CD14-positive monocyte (primary cell): ENCODE data around the gene NFIC. TPM values are rescaled to one million over a fixed set of nuclear protein-coding genes. Genes with fewer than 3 reads are reported as not detected.

Experiments used
- DNase-seq, 3 donors: peaks; one replicate each; pipeline ENCODE4 v3.0.0-alpha.2; 2011 to 2022
- H2AFZ ChIP-seq: 2 replicates; pipeline ENCODE4 v1.6.0; 2012; ENCODE audit warnings: mild to moderate bottlenecking, low read depth, low read length, inconsistent platforms; ENCODE audit not compliant: insufficient read depth, poor library complexity, severe bottlenecking
- H3K27ac ChIP-seq, 2 donors: 1 replicate in 1 of 2; 2 replicates in 1 of 2; pipeline ENCODE4 v1.5.1; 2012 to 2013; ENCODE audit warnings: low read length in 2 of 2, control low read depth in 1 of 2, inconsistent platforms in 1 of 2, low read depth in 1 of 2, mild to moderate bottlenecking in 1 of 2
- H3K27me3 ChIP-seq, 2 donors: one replicate each; pipeline versions ENCODE4 v1.6.0 to v1.6.1; 2011 to 2013; ENCODE audit warnings: low read length in 2 of 2; ENCODE audit not compliant: control insufficient read depth in 2 of 2, insufficient read depth in 2 of 2
- H3K36me3 ChIP-seq, 2 donors: replicated peaks in 1 of 2; 1 replicate in 1 of 2; 2 replicates in 1 of 2; pipeline versions ENCODE4 v1.5.1 to v1.6.1; 2012 to 2013; ENCODE audit warnings: low read length in 2 of 2, control low read depth in 1 of 2, inconsistent platforms in 1 of 2, mild to moderate bottlenecking in 1 of 2; ENCODE audit not compliant: insufficient read depth in 2 of 2, control insufficient read depth in 1 of 2
- H3K4me1 ChIP-seq, 2 donors: 1 replicate in 1 of 2; 2 replicates in 1 of 2; pipeline versions ENCODE4 v1.5.1 to v1.6.1; 2012 to 2013; ENCODE audit warnings: low read length in 2 of 2, control low read depth in 1 of 2, inconsistent platforms in 1 of 2, mild to moderate bottlenecking in 1 of 2, moderate library complexity in 1 of 2; ENCODE audit not compliant: insufficient read depth in 2 of 2, control insufficient read depth in 1 of 2
- H3K4me2 ChIP-seq: replicated peaks from 2 replicates; pipeline ENCODE3; 2012; ENCODE audit warnings: low read length, moderate library complexity, mild to moderate bottlenecking; ENCODE audit not compliant: poor library complexity, severe bottlenecking; ENCODE audit errors: extremely low read depth
- H3K4me3 ChIP-seq, 3 experiments: fragments of 200-600 bp in 1 of 3; sonication (generic) in 1 of 3; replicated peaks in 1 of 3; 1 replicate in 2 of 3; 2 replicates in 1 of 3; pipeline ENCODE4 v1.5.1; 2011 to 2013; ENCODE audit warnings: low read length in 3 of 3, mild to moderate bottlenecking in 3 of 3, control low read depth in 2 of 3, low read depth in 2 of 3, inconsistent platforms in 1 of 3, moderate library complexity in 1 of 3
- H3K79me2 ChIP-seq: 2 replicates; pipeline ENCODE4 v1.6.0; 2012; ENCODE audit warnings: mild to moderate bottlenecking, control low read depth, inconsistent platforms, low read length, moderate library complexity; ENCODE audit not compliant: insufficient read depth
- H3K9ac ChIP-seq: 2 replicates; pipeline ENCODE4 v1.6.0; 2017; ENCODE audit warnings: low read length, mild to moderate bottlenecking; ENCODE audit not compliant: insufficient read depth, poor library complexity, severe bottlenecking
- H3K9me3 ChIP-seq, 2 donors: replicated peaks in 1 of 2; 1 replicate in 1 of 2; 2 replicates in 1 of 2; pipeline versions ENCODE4 v1.5.1 to v1.6.1; 2012 to 2013; ENCODE audit warnings: low read length in 2 of 2, control low read depth in 1 of 2; ENCODE audit not compliant: control insufficient read depth in 1 of 2, insufficient read depth in 1 of 2
- H4K20me1 ChIP-seq: 2 replicates; pipeline ENCODE4 v1.6.0; 2012; ENCODE audit warnings: mild to moderate bottlenecking, low read length, control low read depth, moderate library complexity; ENCODE audit not compliant: insufficient read depth
- H3K27ac Mint-ChIP-seq, 7 donors: one replicate each; pipeline ENCODE4 v1.8.0; 2020; ENCODE audit warnings: mild to moderate bottlenecking in 7 of 7, mixed read lengths in 7 of 7, moderate library complexity in 6 of 7, inconsistent platforms in 2 of 7
- H3K27me3 Mint-ChIP-seq, 3 donors: one replicate each; pipeline ENCODE4 v1.8.0; 2021 to 2022; ENCODE audit warnings: low read depth in 3 of 3, mild to moderate bottlenecking in 3 of 3, mixed read lengths in 3 of 3, moderate library complexity in 3 of 3, inconsistent platforms in 1 of 3
- H3K36me3 Mint-ChIP-seq, 2 donors: one replicate each; pipeline ENCODE4 v1.8.0; 2020; ENCODE audit warnings: mixed read lengths in 2 of 2, inconsistent platforms in 1 of 2, mild to moderate bottlenecking in 1 of 2
- H3K4me1 Mint-ChIP-seq: one replicate; pipeline ENCODE4 v1.8.0; 2020; ENCODE audit warnings: mild to moderate bottlenecking, mixed read lengths
- H3K4me3 Mint-ChIP-seq, 2 donors: one replicate each; pipeline ENCODE4 v1.8.0; 2020; ENCODE audit warnings: mild to moderate bottlenecking in 2 of 2, mixed read lengths in 2 of 2, moderate library complexity in 1 of 2
- H3K9me3 Mint-ChIP-seq, 7 donors: one replicate each; pipeline ENCODE4 v1.8.0; 2020 to 2022; ENCODE audit warnings: mixed read lengths in 7 of 7, mild to moderate bottlenecking in 6 of 7, moderate library complexity in 6 of 7, inconsistent platforms in 2 of 7
- CTCF ChIP-seq: fragments of 200-600 bp; IDR thresholded peaks from one replicate; pipeline ENCODE4 v1.8.0; 2022; ENCODE audit warnings: antibody characterized with exemption, mild to moderate bottlenecking
- WGBS: methylation state at CpG from one replicate; pipeline ENCODE4 v1.1.5; 2013; ENCODE audit warnings: missing lambda C conversion rate; ENCODE audit not compliant: insufficient coverage; 5-methylcytosine and 5-hydroxymethylcytosine counted together
- intact Hi-C, 2 donors: fragments of 100-400 bp; cut with micrococcal nuclease; formaldehyde crosslinking; loops; one replicate each; pipeline versions ENCODE4 v1.15.0 to v1.15.1; 2023
- polyA plus RNA-seq, 3 donors: library from polyadenylated mRNA; depleted of rRNA in 1 of 3; unstranded in 2 of 3; stranded (reverse) in 1 of 3; fragments of 300-500 nt in 2 of 3; fragments of >200 nt in 1 of 3; fragmentation: Illumina TruSeq in 2 of 3; gene quantifications; 1 replicate in 2 of 3; 2 replicates in 1 of 3; pipeline ENCODE4 v1.2.3, GENCODE V29; 2012 to 2021

Gene NFIC
- polyA plus RNA-seq, 3 donors, result 7.0 to 13.8 (median 11.5) TPM

GRCh38 chr19:3458229-3459088 is 92.1 kb downstream of the NFIC start:
- Mint-ChIP-seq H3K27ac (peak overlapping the region in 2 of 7 donors; percentile 12 to 24), H3K4me3 (no peak overlapping the region)

More at GRCh38 chr19:3458229-3459088, 92.1 kb downstream of the NFIC start:
- Mint-ChIP-seq H3K27me3 (no peaks in the 10 kb centered on the region), H3K4me1 (no peaks in the 10 kb centered on the region), H3K9me3 (no peaks in the 10 kb centered on the region), H3K36me3 (peaks cover 23 to 59% of the 10 kb centered on the region in 2 donors)
- H3K36me3 ChIP-seq, result peaks cover 58 to 87% of the 10 kb centered on the region in 2 donors
- H3K9ac ChIP-seq, result no peak overlapping the region
- H2AFZ ChIP-seq, result no peak overlapping the region
- no peak overlapping the region for H3K4me3 ChIP-seq
- no peak overlapping the region for H3K27ac ChIP-seq
- H3K27me3 ChIP-seq, result no peaks in the 10 kb centered on the region
- no peak for DNase-seq
- peaks cover 11% of the 10 kb centered on the region for H3K79me2 ChIP-seq
- H3K4me2 ChIP-seq, result no peak overlapping the region
- no peaks in the 10 kb centered on the region for H3K9me3 ChIP-seq
- no peak for TF ChIP-seq CTCF
- intact Hi-C loops, result no loop called here
- peaks cover 66% of the 10 kb centered on the region for H4K20me1 ChIP-seq
- 81% methylated on average over 11 of the region's 19 CpGs for WGBS
- H3K4me1 ChIP-seq, result no peaks in the 10 kb centered on the region
